Hematopoietic multipotent progenitor cell treated with erythropoietin and hydrocortisone succinate and interleukin-3 and kit ligand, for 15 days (in vitro differentiated cells): ENCODE measurements around the gene LSAMP.
"Not testable (repeated sequence)": the region's sequence is repeated elsewhere in the genome, so short reads cannot be mapped to it uniquely, and the experiment has no call there.

Source experiments
- DNase-seq: peaks from one replicate; pipeline ENCODE4 v3.0.0-alpha.2; 2015; ENCODE audit warnings: low spot score

Gene LSAMP

DNA sequence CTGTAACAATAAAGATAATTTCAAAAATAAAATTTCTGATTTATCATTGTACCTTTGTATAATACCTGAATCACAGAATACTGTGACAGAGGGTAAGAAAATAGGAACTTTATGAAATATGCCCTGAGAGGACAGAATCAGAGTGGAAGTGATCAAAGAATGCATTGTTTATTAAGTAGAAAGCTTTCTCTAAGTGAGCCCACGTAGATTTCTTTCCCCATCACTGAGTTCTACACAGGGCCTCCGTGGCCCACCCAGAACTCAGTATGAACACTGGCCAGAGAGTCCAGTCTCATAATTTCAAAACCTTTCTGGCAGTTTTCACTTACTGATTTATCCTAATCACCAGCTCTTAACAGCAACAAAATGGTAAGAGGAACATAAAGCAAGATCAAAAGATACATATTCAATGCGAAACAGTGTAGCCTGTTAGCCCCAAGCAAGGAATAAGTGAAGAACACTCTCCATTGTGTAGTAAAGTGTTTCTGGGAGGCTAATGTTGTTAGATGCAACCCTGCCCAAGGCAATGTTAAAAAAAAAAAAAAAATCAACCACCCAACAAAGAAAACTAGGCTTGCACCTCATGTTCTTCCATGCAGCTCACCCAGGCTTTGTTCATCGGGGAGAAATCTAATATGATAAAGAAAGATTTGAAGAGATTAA is 341.3 kb downstream of the LSAMP start:
- no peak for DNase-seq

DNA sequence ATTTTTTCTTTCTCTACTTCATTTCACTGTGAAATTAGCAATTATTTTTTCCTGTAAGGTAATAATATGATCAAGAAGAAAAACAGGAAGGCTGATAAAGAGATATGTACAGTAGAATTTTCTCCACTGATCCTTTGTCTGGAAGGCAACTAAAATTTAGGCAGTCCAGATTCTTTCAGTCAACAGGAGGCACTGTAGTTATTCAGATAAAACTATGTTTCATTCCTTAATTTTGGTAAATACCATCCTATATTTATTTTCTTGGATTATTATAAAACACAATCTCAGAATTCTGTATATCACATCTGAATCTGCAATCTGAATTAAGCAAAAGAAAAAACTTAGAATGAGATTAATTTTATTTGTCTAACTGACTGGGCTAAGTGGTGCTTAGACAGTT is 343.2 kb downstream of the LSAMP start:
- no peak for DNase-seq

DNA sequence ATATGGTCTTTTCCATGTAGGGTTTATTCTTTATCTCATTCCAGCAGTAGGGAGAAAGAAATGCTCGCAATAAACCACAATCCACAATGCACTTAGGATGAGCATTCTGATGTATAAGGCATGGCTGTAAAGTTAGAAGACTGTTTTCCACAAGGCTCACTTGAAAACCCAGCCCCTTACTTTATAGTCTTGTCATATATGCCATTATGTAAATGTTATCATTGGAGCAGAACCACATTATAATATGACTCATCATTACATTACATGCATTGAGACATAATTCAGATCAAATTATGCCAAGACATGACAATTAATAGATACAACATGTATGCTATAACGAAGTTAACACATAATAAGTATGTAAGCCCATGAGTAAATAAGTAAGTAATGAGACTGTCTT is 348.1 kb downstream of the LSAMP start:
- DNase-seq: no peak

DNA sequence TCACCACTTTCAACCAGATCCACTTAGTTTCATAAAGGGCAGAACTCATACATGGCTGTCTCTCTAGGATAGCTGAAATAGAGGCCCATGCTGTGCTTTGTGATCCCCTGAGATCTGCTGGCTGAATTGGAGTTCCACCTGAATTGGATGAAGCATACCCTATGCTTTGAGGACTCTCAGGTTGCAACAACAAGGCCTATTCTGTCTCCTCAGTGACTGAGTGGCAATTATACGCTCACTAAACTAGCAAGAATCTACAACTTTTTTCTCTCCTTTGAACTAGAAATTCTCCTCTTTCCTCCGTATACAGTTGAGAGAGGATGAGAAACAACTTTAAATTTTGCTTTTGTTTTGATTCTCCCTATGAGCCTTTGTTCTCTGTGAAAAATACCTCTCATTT is 348.7 kb downstream of the LSAMP start:
- no peak for DNase-seq

DNA sequence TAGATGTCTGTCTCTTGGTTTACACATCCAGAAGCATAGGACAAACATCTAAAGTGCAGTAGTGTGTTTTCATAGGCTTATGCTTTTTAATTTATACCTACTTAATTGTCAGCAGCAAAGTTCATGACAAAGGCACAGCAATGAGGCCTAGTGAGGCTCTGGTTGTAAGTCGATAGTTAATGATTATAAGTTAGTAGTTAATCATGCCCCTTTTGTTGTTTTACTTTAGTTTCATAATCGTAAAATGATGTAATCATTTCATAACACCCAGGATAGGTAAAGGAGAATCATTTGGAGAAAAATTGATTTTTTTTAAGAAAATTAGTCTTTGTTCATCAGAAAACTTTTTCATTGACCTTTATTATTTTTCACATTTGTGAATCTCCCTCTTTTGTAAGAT is 351.9 kb downstream of the LSAMP start:
- DNase-seq: no peak

DNA sequence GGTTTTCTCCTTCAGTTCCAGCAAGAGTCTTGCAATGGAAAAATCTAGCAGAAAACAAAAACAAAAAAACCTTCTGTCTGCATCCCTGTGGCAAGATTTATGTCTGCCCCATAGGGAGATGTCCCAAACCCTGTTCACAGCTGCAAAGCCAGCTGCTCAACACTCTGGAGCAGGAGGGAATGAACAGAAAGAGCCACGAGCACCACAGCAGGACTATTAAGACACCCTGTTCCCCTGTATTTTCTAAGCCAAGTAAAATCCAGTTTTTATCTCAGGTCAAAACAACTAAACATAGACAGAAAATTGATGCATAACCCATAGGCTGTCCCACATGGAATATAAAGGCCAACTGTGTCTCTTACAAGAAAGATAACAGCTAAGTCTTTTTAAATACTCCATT is 357.9 kb downstream of the LSAMP start:
- DNase-seq: no peak

DNA sequence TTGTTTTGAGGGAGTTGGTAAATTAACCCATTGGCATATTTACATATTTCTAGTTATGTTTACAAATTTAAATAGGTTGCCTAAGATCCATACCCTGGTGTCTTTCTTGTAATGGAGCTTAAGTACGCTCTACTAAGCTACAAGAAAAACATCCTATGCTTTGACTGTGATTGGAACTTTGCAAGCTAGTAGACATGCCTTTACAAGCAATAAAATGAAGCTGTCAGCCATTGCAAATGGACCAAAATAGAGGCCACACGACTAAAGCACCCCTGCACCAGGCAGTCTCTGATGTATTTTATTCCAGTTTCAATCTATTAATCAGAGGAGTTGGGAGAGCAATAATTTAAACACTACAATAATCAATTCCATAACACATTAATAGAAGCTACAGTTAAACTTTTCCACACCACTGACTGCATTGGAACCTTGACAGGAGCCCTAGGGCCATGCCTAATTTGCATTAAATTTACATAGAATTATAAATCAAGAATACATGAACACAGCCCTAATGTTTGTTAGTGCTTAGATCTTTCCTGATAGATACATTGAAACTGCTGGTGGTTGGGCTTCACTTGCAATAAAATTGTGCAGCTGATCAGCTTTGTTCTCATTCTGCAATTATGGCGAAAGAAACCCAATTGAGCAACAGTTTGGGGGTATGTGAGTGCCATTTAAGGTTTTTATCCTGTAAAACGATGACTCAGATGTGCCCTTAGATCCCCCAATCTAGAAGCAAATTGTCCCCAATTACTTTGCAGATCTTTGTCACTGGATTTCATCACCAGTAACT is 360.1 kb downstream of the LSAMP start:
- no peak for DNase-seq

DNA sequence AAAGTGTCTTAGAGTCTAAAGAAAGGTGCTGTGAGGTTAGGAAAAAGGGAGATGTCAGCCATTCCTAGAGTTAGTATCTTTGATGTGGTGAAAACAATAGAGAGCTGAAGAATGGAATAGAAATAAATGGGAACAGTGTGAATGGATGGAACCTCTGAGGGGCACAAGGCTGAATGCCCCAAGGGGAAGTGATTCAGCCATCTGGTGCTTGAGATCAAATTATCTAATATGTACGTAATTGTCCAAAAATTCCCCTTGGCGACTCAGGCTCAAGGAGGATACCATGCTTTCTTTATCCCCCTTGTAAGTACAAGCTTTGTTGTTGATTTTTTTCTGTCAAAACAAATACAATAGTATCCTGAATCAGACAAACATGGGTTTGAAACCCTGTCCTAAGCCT is 361.6 kb downstream of the LSAMP start:
- no peak for DNase-seq

DNA sequence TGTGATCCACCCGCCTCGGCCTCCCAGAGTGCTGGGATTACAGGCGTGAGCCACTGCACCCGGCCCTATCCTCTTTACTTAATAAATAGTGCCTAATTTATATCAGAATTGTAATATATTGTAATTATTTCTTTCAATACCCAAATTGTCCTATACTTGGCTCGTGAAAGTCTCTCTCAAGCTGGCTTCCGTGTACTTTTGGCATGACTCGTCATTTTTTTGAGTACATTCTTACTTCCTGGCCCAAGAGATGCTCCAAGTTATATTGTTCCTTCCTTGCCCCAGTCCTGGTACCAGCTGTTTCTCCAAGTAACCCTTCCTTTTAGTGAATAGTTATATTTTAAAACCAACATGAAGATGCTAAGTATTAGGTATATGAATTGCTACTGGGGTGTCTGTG is 366.7 kb downstream of the LSAMP start:
- DNase-seq: no peak

DNA sequence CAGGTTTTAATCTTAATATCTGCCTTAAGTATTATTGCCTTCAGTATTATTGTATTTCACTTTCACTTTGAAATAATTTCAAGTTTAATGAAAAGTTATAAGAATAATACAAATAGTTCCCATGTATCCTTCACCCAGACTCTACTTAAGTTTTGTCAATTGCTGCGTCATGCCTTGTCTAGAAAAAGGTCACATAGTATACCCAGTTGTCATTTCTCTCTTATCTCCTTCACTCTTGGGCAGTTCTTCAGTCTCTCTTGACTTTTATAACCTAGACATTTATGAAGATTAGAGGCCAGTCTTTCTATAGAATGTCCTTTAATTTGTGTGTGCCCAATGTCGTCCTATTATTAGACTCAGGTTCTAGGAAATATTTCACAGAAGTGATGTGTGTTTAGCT is 367.7 kb downstream of the LSAMP start:
- no peak for DNase-seq

DNA sequence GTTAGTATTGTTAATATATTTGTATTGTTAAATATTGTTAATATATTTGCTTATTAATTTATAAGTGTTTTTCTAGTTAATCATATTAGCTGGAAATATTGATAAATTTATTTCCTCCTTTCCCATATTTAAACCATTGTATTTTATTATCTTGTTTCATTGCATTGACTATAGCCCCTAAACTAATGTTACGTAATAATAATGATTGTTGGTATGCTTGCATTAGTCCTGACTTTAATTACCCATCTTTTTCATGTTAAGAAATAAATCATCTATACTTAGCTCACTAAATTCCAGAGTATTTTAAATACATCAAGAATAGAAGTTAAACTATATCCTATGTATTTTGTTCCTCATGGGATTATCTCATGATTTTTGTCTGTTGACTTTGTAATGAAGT is 368.2 kb downstream of the LSAMP start:
- no peak for DNase-seq

DNA sequence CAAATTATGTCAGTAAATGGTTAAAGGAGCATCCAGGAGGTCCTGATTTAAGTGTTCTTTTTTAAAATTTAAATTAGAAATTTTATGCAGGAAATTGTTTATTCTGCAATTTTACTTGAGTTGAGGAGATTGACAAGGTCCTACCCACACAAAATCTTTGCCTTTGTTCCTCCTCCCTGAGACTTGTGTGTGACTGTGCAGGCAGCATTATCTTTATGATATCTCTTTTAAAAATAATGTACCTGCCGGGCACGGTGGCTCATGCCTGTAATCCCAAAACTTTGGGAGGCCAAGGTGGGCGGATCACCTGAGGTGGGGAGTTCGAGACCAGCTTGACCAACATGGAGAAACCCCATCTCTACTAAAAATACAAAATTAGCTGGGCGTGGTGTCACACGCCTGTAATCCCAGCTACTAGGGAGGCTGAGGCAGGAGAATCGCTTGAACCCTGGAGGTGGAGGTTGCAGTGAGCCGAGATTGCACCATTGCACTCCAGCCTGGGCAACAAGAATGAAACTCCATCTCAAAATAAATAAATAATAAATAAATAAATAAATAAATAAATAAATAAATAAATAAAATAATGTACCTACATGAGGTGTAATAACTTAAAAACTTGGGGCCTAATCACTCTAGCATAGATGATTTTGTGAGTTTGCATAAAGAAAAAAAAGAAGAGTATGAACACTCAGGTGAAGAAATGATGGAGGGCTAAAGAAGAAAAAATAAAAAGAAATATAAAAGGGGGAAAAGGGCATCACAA is 374.6 kb downstream of the LSAMP start:
- not testable (repeated sequence) for DNase-seq

DNA sequence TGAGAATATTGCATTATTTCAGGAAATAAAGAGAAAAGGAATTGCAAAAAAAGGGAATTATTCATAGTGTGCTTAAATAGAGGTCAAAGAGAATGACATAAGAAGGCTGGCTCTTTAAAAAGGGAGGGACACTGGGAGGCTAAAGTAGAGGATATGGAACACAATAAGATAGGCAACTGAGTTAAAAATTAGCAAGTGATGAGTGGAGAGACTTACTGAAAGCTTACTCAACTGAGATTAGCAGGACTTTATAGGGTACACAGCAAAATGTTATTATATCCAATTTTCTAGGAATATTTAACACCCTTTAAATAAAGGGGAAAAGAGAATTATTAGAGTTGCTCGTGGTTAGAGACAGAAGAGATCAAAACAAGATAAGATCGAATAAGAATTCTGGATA is 375.2 kb downstream of the LSAMP start:
- no peak for DNase-seq

DNA sequence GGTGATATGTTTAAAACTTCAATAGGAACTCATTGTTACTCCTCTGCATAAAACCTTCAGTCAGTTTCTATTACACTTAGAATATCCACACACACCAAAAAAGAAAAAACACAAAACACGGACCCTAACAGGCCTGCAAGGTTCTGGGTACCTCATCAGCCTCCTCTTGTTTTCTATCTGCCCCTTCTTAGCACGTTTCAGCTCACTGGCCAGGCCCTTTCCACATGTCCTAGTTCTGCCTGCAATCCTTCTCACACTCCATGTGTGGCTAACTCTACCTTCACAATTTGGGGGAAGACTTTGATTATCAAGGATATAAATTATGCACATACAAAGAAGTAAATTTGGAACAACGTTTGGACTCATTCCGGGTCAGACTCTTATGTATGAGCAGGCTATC is 376.3 kb downstream of the LSAMP start:
- DNase-seq: no peak

DNA sequence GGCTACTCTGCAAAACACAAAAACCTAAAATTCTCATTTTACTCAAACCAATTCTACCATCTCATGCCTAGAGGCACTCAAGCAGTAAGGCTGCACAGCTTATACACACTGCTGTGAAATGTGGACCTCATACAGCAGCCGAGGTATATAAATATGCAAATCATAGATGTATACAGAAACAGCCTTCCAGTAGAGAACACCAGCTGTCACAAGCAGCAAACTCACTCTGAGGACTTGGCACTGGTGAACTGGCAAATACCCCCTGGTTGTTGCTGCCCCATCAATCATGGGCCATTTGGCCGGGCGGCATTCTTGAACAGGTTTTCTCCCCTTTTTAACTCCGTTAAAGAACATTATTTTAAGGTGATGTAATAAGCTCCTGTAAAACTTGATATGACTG is 378.0 kb downstream of the LSAMP start:
- DNase-seq: no peak

DNA sequence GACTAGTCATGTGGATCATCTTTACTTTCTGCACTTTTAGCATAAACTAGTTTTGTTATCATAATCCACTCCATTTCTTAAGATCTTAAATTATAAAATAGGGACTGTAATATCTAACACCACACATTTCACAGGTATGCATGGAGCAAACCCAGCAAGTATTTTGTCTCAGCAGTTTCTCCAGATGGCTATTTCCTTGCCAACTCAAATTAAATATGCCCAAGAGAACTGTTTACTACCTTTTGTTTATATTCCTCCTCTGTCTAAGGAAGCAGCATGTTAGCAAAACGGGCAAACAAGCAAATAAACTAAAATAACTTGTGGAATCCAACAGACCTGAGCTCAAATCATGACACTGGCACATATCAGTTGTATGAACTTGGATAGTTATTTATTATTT is 379.8 kb downstream of the LSAMP start:
- no peak for DNase-seq

DNA sequence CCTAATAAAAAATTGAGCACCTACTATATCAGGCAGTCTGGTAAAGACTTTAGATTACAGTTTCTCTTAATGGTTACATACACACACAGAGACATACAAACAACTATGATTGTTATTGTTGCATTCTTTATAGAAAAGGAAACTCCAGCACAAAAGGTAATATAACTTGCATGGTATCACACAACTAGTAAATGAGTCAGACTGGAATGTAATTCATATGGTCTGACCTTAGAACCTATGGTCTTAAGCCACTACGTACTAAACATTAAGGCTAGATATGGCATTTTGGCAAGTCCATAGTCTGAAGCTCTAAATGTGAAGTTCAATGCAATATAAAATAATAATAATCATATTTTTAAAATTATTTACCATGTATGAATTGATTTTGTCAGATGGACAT is 380.6 kb downstream of the LSAMP start:
- DNase-seq: no peak

DNA sequence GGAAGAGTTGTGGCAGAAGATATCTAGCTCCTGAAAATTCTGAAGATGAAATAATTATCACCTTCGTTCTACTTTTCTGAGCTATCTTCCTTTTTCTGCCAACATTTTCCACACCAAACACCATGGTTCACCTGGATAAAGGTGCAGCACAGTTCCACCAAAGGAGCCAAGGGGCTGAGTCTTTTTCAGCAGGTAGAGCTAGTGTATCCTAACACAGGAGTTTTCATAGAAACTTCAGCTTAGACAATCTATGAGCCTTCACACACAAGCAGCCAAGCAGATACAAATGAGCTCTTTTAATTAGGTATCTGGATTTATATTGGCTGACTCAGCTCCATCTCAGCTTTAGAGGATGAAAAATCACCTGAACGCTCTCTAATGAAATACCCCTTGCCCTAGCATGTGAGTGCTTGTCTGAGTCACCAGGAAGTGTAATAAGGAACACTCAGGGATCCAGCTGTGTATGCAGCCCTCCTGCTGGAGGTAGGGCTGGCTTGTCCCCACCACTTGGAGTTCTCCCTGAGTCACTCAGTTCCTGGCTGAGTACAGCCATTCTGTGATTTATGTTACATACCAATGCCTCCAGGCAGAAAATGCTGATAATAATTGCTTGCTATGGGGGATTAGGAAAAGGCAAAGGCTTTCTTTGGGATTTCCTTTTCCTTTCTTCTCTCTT is 385.7 kb downstream of the LSAMP start:
- no peak for DNase-seq

DNA sequence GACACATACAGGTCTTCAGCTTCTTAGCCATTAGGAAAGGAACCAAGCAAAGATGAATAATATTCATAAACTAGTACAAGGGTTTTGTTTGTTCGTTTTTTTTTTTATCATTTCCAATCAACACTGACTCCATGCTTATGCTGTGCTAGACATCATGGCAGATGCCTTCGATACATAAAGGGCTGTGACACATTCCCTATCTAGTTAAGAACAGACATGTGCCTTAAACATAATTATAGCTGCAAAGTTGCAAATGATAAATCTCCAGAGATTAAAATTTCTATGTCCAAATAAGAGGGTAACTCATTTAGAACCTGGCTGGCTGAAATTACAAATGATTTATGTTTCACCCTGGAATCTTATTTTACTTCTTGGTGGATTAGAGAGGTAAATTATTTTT is 386.4 kb downstream of the LSAMP start:
- DNase-seq: no peak

DNA sequence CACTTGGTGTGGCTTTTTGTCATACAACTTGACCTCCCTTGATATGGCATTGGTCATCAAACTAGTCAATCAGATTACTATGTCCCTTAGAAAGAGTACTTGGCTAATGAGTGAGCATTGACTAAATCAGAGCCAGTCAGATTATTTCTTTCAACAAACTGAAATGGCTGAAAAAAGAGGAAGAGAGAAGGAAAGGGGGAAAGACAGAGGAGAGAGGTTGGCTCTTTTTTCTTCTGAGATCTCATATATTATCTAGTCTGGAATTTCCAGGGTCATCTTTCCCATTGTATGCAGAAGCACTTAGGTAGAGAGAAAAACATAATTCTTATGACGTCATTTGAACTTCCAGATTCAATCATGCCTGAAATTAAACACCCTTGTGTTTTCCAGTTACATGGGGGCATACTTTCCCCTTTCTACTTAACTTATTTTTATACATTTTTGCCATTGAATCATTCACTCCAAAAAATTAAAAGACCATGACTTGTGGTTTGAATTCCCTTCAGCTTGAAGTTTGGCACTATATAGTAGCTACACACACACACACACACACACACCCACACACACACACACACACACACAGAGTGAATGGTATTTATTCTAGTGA is 387.8 kb downstream of the LSAMP start:
- no peak for DNase-seq

DNA sequence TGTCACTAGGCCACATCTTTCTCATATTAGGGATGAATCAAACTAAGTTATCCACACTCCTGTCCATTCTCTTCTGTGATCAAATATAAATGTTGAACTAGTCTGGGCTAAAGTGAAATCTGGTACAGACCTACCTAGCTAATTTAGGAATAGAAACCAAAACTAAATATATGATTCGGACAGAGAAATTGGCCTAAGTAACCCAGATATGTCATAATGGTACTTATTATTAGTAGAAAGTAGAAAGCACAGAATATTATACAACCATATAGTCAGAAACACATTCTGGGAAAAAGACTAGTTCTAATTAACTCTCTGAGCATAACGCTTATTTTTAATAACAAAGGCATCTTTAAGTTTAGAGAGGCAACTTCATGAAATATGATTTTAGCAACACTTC is 389.0 kb downstream of the LSAMP start:
- DNase-seq: no peak

DNA sequence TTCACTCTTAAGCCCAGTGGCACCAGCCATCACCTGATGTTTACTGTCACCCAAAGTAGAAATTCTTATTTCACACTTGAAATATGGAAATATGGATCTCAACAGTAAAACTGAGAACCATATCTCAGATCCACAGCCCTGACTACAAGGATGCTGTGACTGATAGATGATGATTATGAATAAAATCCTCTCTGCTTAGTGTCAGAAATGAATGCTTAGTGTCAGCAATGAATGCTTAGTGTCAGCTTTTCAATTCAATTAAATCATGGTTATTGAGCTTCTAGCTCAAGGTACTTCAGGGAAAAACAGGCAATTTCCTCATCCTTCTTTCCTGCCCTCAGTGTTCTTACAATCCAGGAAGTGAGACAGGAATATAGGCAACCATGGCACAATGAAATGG is 392.3 kb downstream of the LSAMP start:
- no peak for DNase-seq
